HepG2 (cell line): ENCODE results near the gene SGSM1. TPM values are rescaled to one million over a fixed set of nuclear protein-coding genes. Genes with fewer than 3 reads are reported as not detected.

Experiments
- ATF3 ChIP-seq: sonication (generic); formaldehyde crosslinking; IDR thresholded peaks from 2 replicates; pipeline ENCODE4 v1.4.0; 2020; ENCODE audit warnings: missing genetic modification reagents
- FOXO1 ChIP-seq: sonication (generic); formaldehyde crosslinking; IDR thresholded peaks from 2 replicates; pipeline ENCODE4 v1.4.0; 2020; ENCODE audit warnings: missing genetic modification reagents
- IRF2 ChIP-seq: IDR thresholded peaks from 2 replicates; pipeline ENCODE4 v1.6.1; 2018; ENCODE audit warnings: missing genetic modification reagents, missing compliant biosample characterization
- JUND ChIP-seq: sonication (generic); formaldehyde crosslinking; IDR thresholded peaks from 2 replicates; pipeline ENCODE4 v1.8.0; 2022; ENCODE audit warnings: mild to moderate bottlenecking, missing genetic modification reagents
- MEF2D ChIP-seq: sonication (generic); formaldehyde crosslinking; IDR thresholded peaks from 2 replicates; pipeline ENCODE4 v1.5.1; 2020; ENCODE audit warnings: mild to moderate bottlenecking, missing genetic modification reagents
- MZF1 ChIP-seq: sonication (generic); formaldehyde crosslinking; IDR thresholded peaks from 2 replicates; pipeline ENCODE4 v1.8.1; 2023; ENCODE audit warnings: mild to moderate bottlenecking, missing genetic modification reagents, borderline replicate concordance
- NCOA1 ChIP-seq: sonication (generic); formaldehyde crosslinking; IDR thresholded peaks from 2 replicates; pipeline ENCODE4 v1.9.0; 2021; ENCODE audit warnings: missing genetic modification reagents
- PAF1 ChIP-seq: IDR thresholded peaks from 2 replicates; pipeline ENCODE4 v1.6.1; 2016; ENCODE audit warnings: missing genetic modification reagents, missing compliant biosample characterization
- PHF20 ChIP-seq: sonication (generic); formaldehyde crosslinking; IDR thresholded peaks from 2 replicates; pipeline ENCODE4 v1.5.0; 2020; ENCODE audit warnings: mild to moderate bottlenecking, missing genetic modification reagents
- PLSCR1 ChIP-seq: sonication (generic); formaldehyde crosslinking; IDR thresholded peaks from 2 replicates; pipeline ENCODE4 v1.5.0; 2020; ENCODE audit warnings: missing genetic modification reagents, mild to moderate bottlenecking, borderline replicate concordance
- RAD21 ChIP-seq: fragments of 450-650 bp; formaldehyde crosslinking; IDR thresholded peaks from 2 replicates; pipeline ENCODE4 v1.5.0; 2020; ENCODE audit warnings: mild to moderate bottlenecking
- RBFOX2 ChIP-seq: fragments of 200-400 bp; formaldehyde crosslinking; IDR thresholded peaks from 2 replicates; pipeline ENCODE4 v1.6.1; 2017; ENCODE audit warnings: low read depth, mild to moderate bottlenecking, low read length
- RBM39 ChIP-seq: fragments of 200-400 bp; formaldehyde crosslinking; IDR thresholded peaks from one replicate; pipeline ENCODE4 v1.6.1; 2018; ENCODE audit warnings: antibody characterized with exemption, mild to moderate bottlenecking, low read depth, low read length; ENCODE audit not compliant: poor library complexity, severe bottlenecking
- SCMH1 ChIP-seq: sonication (generic); formaldehyde crosslinking; IDR thresholded peaks from 2 replicates; pipeline ENCODE4 v1.9.0; 2021; ENCODE audit warnings: missing genetic modification reagents, mild to moderate bottlenecking, borderline replicate concordance
- TFDP2 ChIP-seq: sonication (generic); formaldehyde crosslinking; IDR thresholded peaks from 2 replicates; pipeline ENCODE4 v1.4.0; 2020; ENCODE audit warnings: missing genetic modification reagents
- TOE1 ChIP-seq: sonication (generic); formaldehyde crosslinking; IDR thresholded peaks from 2 replicates; pipeline ENCODE4 v1.4.0; 2020; ENCODE audit warnings: mild to moderate bottlenecking, missing genetic modification reagents
- ZBTB46 ChIP-seq: sonication (generic); formaldehyde crosslinking; IDR thresholded peaks from 2 replicates; pipeline ENCODE4 v1.4.0; 2020; ENCODE audit warnings: mild to moderate bottlenecking, missing genetic modification reagents, borderline replicate concordance
- ZFP91 ChIP-seq: sonication (generic); formaldehyde crosslinking; IDR thresholded peaks from 2 replicates; pipeline ENCODE4 v1.9.0; 2022; ENCODE audit warnings: missing genetic modification reagents, mild to moderate bottlenecking, borderline replicate concordance
- ZNF256 ChIP-seq: sonication (generic); formaldehyde crosslinking; conservative IDR thresholded peaks from 2 replicates; pipeline ENCODE4 v1.4.0; 2020; ENCODE audit warnings: missing genetic modification reagents
- ZNF276 ChIP-seq: sonication (generic); formaldehyde crosslinking; IDR thresholded peaks from 2 replicates; pipeline ENCODE4 v1.4.0; 2020; ENCODE audit warnings: mild to moderate bottlenecking, low read depth, missing genetic modification reagents
- ZNF614 ChIP-seq: IDR thresholded peaks from 2 replicates; pipeline ENCODE4 v1.6.1; 2018; ENCODE audit warnings: missing biosample characterization, missing genetic modification reagents, inconsistent platforms, borderline replicate concordance
- polyA plus RNA-seq, 8 experiments: library from polyadenylated mRNA; depleted of rRNA in 3 of 8; stranded (reverse) in 7 of 8; unstranded in 1 of 8; fragments of >200 nt; fragmentation: Illumina TruSeq in 4 of 8; extraction: Trizol in 4 of 8; gene quantifications; 2 replicates each; pipeline versions ENCODE4 v1.2.1 to v1.2.3, GENCODE V29; 2011 to 2016; ENCODE audit warnings: low read depth in 4 of 8, missing spikeins in 1 of 8, mixed read lengths in 1 of 8; ENCODE audit not compliant: insufficient read depth in 1 of 8
- total RNA-seq, 5 experiments: library from RNA; depleted of rRNA; stranded (reverse); fragments of >200 nt; fragmentation: Illumina TruSeq; extraction: Trizol; gene quantifications; 2 replicates each; pipeline ENCODE4 v1.2.3, GENCODE V29; 2016; ENCODE audit warnings: low read depth in 1 of 5

The SGSM1 gene
- total and polyA plus RNA-seq, 2 of the 13 experiments (the other 11 are each of a cell fraction or from before 2014, with no cell fraction given): 0.07 TPM; not detected in 1

- TF ChIP-seq RBM39 (peak; percentile 30), FOXO1 (CRISPR knock-in tag) (0 out of 2 replicates have a peak, but pooled peaks have one; percentile 13), PLSCR1 (CRISPR knock-in tag) (no peak), ZBTB46 (CRISPR knock-in tag) (0 out of 2 replicates have a peak, but pooled peaks have one; percentile 26), NCOA1 (CRISPR knock-in tag) (no peak), PHF20 (CRISPR knock-in tag) (peak; percentile 73; the same call in 1 of the 2 replicates), TFDP2 (peak; percentile 30; the same call in 1 of the 2 replicates), PAF1 (CRISPR knock-in tag) (no peak), ZNF276 (no peak; the same call in none of the 2 replicates), ATF3 (no peak), SCMH1 (CRISPR knock-in tag) (no peak), MZF1 (CRISPR knock-in tag) (no peak), ZNF256 (CRISPR knock-in tag) (no peak), ZNF614 (CRISPR knock-in tag) (no peak), JUND (CRISPR knock-in tag) (no peak), ZFP91 (CRISPR knock-in tag) (peak; percentile 81; the same call in 1 of the 2 replicates), MEF2D (CRISPR knock-in tag) (peak; percentile 46; the same call in 1 of the 2 replicates), IRF2 (CRISPR knock-in tag) (no peak), TOE1 (CRISPR knock-in tag) (0 out of 2 replicates have a peak, but pooled peaks have one; percentile 33), RAD21 (CRISPR knock-in tag) (peak; percentile 97), RBFOX2 (peak; percentile 55; the same call in 1 of the 2 replicates)
Measured at GRCh38 chr22:24951942-24952836, 146.2 kb downstream of the SGSM1 start, which contains the start of gene KIAA1671 (continued).
